GM21390 (cell line): ENCODE measurements around the gene HS6ST1.

Experiments used
- ATAC-seq: cut with Tn5 transposase; IDR thresholded peaks from one replicate; pipeline ENCODE4 v1.9.1; 2021; ENCODE audit not compliant: unreplicated experiment

The HS6ST1 gene

DNA sequence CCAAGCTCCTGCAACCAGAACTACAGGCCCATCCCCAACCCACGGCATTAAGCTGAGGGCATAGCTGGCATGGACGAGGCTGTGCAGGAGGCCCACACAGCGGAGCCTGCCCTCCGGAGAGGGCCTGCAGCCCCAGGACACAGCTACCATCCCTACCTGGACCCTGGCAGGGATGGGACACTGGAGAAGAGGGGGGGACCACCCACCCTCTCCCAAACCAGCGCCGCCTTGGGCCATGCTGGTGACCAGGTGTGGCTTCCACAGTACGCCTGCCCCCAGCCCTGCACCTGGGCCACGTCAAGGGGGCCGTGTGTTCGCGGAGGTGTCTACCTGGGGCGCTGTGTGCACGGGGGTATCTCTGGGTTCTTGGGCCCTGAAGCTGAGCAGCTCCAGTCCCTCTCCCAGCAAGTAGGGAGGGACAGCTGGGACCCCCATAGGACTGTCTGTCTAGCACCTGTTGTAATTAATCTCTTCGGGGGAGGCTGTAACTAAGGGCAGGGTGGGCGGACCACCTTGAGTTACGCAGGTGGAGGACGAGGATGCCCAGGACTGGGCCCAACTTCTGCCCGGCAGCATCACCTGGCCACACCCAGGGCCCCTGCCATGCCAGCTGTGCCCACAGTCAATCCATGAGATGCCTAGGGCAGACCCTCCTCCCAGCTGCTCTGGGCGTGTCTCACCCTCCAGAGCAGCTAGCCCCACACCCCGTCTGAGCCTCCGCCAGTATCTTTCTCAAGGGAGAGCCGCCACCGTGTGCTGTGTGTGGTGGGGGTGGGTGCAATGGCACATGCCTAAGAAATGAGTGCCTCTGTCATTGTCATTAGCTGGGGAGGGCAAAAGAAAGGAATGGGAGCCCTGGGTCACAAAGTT is 18.3 kb downstream of the HS6ST1 start:
- no peak for ATAC-seq

DNA sequence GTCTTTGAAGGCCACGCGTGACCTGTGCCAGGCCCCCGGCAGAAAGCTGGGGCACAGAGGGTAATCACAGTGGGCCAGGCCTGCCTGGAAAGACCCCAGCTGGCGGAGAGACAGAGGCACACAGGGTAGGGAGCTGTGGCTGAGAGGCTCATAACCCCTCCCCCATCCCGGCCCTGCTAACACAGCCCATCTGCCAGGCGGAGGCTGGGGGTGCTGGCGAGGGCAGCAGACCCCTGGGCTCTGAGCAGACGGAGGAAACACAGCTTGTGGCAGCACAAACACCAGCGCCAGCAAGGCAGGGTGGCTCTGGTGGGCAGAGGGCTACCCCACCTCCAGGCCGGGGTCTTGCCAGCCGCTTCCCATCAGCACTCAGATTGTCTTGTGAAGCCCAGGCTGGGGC is 19.0 kb downstream of the HS6ST1 start:
- ATAC-seq = no peak

DNA sequence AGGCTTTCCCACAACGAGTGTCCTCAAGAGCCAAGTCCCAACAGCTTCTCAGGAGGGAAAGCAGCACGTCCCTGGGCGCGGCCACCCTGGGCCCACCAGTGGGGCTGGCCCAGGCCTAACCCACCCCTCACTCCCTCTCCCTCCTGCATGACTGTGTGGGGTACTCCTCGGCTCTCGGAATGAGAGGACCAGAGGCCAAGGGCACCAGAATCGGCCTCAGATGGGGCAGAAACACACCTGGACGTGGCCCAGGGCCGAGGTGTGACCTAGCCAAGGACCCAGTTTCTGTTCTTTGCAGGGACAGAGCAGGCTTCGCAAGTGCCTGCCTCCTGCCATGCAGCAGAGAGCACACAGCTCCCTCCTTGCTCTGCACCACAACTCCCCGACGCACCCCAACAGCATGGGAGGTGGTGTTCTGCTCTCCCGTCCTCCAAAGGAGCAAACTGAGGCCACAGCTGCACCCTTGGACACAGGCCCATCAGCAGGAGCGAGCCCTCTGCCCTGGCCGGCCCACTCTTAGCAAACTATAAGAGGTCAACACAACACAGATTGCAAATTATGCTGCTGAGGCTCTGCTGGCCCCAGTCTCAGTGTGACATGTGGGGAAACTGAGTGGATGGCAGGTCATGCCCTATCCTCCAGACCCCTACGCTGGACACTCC is 19.7 kb downstream of the HS6ST1 start:
- no peak for ATAC-seq

DNA sequence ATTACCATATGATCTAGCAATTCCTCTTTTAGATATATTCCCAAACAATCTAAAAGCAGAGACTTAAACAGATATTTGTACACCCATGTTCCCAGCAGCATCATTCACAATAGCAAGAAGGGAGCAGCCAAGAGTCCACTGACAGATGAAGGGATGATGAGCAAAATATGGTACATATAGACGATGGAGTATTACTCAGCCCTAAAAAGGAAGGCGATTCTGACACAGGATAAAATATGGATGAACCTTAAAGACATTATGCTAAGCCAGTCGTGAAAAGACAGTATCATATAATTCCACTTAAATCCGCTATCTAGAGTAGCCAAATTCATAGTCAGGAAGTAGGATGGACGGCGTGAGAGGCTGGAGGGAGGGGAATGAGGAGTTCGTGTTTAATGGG is 20.4 kb downstream of the HS6ST1 start:
- no peak for ATAC-seq

DNA sequence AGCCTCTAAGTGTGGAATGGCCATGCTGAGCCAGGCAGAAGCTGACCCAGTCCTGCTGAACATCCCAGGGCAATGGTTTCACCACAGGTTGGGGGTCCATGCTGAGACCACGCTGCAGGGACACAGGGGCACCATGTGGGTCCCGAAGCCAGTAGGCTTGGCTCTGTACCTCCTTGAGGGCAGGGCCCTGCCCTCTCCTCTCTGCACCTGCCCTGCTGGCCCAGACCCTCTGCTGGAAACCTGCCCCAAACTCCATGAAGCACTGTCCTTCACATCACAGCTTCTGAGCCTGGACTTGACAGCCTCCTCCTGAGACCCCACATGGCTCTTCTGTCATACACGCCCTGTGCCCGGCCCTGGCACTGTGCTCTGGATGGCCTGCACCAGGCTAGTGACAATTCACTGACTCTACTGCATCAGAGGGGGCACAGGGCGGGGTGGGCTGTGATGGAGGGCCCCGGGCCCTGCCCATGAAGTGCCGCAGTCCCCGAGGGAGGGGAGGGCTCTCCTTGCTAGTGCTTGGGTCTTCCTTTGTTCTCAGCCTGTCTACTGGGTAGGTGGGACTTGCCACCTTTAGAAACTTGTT is 24.7 kb downstream of the HS6ST1 start:
- no peak for ATAC-seq

DNA sequence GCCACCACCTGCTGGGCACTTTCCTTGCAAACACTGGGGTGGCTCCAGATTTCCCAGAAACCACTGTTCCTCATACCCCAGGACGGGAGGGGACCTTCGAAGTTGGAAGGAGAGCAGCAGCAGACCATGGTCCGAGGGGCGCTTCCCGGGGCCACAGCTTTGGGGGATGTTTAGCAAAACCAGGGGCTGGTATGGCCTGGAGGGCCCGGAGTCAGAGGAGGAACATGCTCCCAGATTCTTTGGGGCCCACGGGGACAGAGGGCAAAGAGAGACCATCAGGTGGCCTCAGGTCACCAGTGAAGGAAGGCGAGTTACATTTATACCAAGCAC is 25.3 kb downstream of the HS6ST1 start:
- no peak for ATAC-seq

DNA sequence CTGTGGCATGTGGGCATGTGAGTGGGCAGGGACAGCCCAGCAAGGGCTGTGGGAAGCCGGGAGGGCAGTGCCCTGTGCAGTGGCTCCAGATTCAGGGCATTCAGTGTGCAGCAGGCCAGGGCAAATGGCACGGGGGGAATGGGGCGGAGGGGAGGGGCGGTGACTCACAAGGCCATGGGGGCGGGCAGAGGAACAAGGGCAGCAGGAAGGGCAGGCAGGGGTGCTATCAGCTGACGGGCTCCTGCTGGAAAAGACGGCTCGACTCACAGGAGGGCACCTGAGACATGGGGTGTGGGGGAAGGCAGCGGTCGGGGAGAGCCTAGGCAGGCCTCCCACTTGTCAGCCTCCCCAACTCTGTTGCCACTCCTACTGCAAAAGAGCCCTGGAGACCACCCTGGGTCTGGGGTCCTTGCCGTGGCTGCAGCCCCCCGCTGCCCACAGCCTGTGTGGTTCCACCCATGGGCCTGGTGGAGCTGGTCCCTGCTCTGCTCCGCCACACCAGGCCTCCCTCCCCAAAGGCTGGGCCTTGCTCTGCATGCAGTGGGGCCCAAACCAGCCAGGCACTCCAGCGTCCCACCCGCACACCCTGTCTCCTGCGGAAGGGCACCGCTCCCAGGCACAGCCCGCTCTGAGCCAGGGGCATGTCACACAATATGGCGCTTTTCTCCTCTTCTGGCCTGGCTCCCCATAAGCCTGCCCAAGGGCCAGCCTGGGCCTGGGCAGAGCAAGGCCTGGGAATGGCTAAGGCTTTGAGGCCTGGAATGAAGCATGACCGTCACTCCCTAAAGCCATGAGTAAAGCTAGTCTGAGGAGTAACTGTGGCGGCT is 25.9 kb downstream of the HS6ST1 start:
- no peak for ATAC-seq

DNA sequence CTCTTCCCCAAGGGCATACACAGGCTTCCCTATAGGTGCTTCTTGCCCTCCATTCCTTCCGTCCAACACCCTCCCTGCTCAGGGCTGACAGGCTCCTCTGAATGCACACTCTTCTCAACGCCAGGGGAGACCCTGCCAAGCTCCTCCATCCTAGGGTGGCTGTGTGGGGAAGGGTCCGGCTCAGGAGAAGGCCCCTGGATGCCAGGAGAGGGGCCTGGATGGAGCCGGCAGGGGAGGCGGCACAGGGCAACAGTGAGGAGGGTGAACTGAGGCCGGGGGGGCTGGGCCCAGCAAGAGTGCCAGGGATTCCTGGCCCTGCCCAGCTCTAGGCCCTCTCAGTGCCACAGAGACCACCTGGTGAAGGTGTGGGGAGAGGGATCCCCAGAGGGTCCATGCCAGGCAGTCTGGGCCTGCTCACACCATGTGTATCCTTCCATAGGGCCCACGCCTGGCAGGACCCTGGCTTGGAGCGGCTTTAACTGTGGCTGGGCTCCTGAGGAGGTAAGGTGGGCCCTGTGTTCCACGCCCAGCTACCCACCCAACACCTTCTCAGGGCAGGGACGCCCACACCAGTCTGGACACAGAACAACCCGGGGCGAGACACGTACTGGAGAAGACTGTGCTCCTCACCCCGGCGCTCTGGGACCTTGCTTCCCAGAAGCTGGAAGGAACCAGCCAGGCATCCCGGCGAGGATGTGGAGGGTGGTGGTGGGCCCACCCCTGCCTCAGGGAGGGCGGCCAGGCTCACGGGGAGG is 26.6 kb downstream of the HS6ST1 start:
- ATAC-seq = no peak

DNA sequence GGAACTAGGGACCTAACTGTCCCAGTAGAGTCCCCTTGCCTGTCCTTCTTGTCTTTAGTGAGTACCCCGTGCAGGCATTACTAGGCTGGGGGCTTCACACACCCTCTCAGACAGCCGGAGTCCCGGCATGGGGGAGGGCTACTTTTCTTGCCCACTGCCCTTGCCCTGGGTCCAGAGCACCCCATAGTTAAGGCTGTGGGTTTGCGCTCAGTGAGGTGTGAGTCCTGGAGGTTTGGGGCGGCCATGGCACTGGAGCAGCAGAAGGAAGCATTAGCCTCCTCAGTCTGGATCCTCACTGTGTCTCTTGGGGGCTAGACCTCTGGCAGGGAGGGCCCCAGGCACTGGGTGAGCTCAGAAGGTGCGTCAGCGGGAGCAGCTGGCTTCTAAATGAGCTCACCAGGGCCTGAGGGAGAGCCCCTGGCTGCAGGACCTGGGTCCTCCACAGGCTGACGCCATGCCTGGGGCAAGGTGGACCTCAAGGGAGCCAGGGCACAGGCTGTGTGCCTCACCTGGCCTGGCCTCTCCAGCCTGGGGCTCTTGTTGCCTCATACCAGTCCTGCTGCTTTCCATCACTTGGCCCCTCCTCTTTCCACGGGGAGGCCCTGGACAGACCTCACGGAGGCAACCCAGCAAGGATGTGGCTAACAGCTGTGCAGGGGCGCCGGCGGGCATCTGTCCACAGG is 27.4 kb downstream of the HS6ST1 start:
- no peak for ATAC-seq

DNA sequence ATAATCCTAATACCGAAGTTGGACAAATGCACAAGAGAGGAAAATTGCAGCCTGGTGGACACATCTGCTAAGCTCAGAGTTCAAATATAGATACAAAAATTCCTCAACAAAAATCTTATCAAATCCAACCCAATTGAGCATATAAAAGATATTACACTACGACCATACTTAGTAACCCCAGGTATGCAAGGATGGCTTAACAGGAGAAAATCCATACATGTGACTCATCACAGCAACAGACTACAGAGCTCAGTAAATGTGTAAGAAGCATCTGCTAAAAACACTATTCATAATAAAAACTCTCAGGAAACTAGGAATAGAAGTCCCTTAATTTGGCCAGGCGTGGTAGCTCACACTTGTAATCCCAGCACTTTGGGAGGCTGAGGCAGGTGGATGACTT is 28.3 kb downstream of the HS6ST1 start:
- no peak for ATAC-seq

DNA sequence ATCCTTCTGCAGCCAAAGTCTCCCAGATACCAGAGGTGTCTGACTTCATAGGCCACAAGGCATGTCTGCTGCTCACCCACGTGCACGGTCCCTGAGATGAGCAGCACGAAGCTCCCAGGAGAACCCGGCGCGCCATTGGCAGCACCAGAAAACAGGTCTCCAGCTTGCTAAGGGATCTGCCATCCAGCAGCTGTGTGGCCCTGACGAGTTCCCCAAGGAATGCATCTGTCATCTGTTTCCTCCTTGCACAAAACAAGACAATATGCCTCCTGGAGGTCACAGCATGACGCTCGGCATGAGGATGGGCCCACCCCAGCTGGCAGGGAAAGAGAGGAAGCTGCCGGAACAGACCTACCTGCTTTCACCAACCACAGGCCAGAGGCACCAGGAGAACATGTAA is 29.2 kb downstream of the HS6ST1 start:
- no peak for ATAC-seq

DNA sequence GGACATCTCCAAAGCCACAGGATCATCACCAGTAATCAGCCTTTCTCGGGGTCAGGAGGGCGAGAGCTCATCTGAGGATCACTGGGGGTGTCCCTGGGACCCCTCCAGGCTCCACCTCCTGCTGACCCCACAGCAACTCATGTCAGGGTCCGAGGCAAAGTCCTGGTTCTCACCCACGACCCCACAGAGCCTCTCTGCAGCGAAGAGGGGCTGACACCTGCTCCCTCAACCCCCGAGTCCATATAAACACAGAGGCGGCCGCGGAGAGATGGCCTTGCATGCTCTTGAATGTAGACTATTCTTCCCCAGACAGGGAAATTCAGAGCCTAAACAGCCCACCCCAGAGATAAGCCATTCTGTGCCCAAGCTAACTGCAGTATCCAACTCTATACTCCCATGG is 29.9 kb downstream of the HS6ST1 start:
- ATAC-seq = no peak

DNA sequence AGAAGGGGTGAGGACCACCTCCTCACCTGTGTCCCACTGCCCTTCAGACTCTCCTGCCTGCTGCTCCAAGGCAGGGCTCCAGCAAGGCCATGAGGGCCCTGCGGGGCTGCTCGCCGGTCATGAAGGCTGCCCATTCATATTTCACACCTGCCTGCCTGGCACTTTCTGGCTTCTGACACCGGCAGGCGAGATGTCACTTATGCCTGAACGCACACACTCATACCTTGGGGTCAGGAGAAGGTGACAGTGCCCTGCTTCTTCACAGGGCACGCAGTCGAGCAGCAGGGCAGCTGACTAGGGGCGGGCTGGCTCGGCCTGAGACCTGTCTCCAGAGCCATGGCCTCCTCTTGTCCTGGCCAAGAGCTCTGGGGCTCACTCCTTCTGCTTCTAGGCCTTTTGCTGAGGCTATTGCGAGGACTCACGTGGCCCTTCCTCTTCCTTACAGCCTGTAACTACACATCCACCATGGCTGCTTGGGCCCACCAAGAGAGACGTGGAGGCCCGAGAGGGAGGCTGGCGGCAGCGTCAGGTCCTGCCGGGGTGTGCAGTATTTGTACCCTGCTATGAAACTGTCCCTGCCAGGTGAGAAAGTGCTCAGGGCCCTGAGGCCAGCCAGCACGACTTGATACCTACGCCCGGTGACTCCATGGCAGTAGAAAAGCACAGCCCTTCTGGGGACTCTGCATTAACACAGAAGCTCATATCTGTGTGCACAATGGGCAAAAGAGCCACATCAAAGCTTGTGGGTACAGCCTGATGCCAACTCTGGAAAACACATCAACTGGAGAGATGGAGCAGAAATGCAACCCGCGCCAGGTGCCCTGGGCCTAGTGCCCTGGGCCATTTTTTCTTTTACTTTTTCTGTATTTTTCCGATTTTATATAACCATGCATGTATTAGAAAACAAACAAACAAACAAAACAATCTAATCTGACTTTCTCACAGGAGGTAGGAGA is 30.6 kb downstream of the HS6ST1 start:
- ATAC-seq = no peak

DNA sequence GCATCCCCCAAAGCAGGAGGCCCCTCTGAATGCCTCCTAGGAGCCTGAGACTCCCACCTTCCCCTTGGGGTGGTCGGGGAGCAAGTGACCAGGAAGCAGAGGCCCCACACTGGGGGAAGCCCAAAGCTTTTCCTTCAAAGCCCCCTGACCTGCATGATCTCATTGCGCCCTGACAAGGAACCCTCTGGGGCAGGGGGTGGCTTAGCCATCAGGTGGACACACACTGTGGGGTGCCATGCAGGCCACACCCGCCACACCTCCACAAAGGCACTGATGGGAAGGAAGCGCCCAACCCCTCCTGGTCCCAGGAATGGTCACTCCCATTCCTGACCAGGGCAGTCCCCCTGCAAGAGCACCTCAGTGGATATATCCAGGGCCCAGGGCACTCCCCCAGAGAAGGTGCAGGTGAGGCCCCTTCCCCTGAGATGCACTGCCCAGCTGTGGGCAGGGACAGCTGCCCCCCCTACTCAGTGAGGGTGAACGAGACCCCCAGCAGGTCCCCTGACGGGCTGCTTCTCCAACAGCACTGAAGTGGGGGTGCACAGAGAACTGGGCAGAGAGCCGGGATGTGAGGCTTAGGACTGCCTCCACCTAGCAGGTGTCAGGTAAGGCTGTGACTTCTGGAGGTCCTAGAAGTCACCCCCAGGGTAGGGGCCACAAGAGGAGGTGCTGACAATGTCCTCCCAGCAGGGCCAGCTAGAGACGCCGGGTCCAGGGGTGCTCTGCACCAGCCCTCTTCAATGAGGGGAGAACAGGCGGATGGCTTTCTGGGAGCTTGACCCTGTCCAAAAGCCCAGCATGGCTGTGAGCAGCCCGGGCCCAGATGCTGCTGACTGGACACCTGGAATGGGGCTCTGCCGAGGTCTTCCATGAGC is 31.5 kb downstream of the HS6ST1 start:
- ATAC-seq = no peak

DNA sequence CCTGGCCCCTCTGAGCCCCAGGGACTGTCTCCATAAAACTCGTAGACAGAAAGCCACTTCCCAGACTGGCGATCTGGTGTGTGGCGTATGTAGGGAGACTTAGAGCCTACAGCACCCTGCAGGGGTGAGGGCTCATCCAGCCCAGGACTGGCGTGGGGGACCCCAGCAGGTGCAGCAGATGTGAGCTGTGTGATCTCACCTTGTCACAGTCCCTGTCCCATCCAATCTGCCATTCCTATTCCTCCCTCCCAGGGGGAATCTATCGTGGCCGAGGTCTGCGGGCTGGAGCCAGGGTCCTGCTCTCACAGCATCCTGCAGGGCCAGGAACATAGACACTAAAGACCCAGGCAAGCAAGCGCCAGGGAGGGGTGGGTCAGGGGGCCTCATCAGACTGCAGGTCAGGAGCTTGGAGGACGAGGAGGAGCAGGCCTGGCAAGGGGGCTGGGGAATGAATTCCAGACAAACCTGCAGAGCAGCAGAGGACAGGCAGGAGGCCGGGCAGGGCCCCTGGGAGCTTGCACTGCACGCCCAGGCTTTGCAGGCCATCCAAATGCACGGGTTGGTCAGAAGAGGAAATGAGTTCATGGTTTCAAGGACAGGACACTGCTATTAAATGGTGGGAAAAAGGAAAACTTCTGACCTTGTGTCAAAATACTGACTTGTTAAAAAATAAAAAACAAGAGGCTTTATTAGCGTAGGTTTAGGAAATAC is 32.5 kb downstream of the HS6ST1 start:
- no peak for ATAC-seq

DNA sequence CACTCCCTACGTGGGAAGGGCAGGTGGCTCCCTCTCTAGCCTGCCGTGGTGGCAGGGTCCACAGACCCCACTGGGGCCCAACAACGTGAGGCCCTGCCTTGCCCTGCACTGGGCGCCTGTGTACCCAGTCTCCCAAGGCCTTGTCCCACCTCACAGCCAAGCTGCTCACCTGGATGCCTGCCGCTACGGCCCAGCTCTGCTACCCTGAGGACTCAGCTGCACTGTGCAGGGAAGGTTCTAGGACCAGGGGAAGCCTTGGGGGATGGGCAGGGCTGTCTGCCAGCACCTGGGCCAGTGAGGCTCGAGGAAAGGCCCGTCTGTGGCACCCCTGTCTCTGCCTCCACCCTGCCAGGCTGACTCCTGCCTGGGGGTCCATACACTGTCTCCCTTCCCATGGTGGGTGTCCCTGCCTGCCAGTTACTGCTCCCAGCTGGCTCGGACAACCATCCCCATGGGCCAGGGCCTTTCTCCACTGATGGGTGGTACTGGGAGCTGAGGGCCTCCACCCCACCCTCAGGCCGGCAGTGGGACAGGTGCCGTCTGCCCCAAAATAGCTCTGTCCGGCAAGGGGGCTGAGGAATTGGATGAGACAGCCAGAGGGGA is 33.2 kb downstream of the HS6ST1 start:
- ATAC-seq = no peak

DNA sequence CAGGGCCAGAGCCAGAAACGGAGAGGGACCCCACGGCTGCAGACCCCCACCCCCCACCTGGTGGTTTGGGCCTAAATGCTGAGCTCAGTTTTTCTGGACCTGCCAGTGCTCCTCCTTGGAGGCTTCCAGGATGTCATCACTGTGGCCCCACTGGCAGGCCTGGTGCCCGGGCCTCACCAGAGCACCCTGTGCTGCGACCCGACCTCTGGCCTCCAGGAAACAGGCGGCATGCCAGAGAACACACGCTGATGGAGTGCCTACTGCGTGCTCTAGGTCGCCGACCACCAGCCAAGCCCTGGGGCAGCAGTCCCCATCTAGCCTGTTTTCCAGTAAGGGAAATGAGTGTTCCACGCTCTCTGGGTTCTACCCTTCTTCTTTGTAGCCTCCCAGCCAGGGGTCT is 33.8 kb downstream of the HS6ST1 start:
- ATAC-seq = no peak
